Omental fat pad (tissue), 4 donors: ENCODE measurements around the gene STK10. TPM values are rescaled to one million over a fixed set of nuclear protein-coding genes. Genes with fewer than 3 reads are reported as not detected.

ENCODE experiments used
- ATAC-seq: fragments of 150-250 bp; one replicate; pipeline ENCODE4 v1.9.1; 2016; ENCODE audit warnings: mild to moderate bottlenecking, moderate library complexity; ENCODE audit not compliant: low FRiP score
- DNase-seq: peaks from one replicate; pipeline ENCODE4 v3.0.0-alpha.2; 2019; ENCODE audit warnings: low spot score
- CTCF ChIP-seq, 3 donors: fragments of 450-650 bp; IDR thresholded peaks; one replicate each; pipeline ENCODE4 v1.5.1; 2016 to 2017; ENCODE audit warnings: antibody characterized with exemption in 3 of 3, mild to moderate bottlenecking in 3 of 3, moderate library complexity in 2 of 3
- total RNA-seq, 4 donors: library from RNA; depleted of rRNA; stranded (reverse); fragments of >200 nt; gene quantifications; one replicate each; pipeline ENCODE4 v1.1.0, GENCODE V29; 2016

STK10 gene
- total RNA-seq, 4 donors from 2014 or later: 26.4 to 110 (median 52.4) TPM

GRCh38 chr5:172077664-172078425, 110.2 kb downstream of the STK10 start:
- no peak for TF ChIP-seq CTCF (IDR thresholded peaks at IDR 0.05)
- DNase-seq (no peak), ATAC-seq (peak; percentile 19)

GRCh38 chr5:172076761-172077244, 111.2 kb downstream of the STK10 start:
- no peak for TF ChIP-seq CTCF (IDR thresholded peaks at IDR 0.05)
- no peak for ATAC-seq
- DNase-seq: no peak

- ATAC-seq (no peak), DNase-seq (no peak)
- TF ChIP-seq CTCF (IDR thresholded peaks at IDR 0.05): no peak
These were observed 112.4 kb downstream of the STK10 start for GRCh38 chr5:172075656-172076055.

GRCh38 chr5:172074896-172075295, 113.1 kb downstream of the STK10 start:
- DNase-seq (no peak), ATAC-seq (no peak)
- no peak for TF ChIP-seq CTCF (IDR thresholded peaks at IDR 0.05)

GRCh38 chr5:172071309-172071875, 116.6 kb downstream of the STK10 start:
- DNase-seq (no peak), ATAC-seq (peak; percentile 41)
- no peak for TF ChIP-seq CTCF (IDR thresholded peaks at IDR 0.05)

- DNase-seq (no peak), ATAC-seq (peak; percentile 52)
- no peak for TF ChIP-seq CTCF (IDR thresholded peaks at IDR 0.05)
These were observed 122.5 kb downstream of the STK10 start for GRCh38 chr5:172065431-172066065.
